GM23248 (cell line): ENCODE measurements around the gene ARMH4. TPM values are rescaled to one million over a fixed set of nuclear protein-coding genes. Genes with fewer than 3 reads are reported as not detected.
"Not testable (repeated sequence)": the region's sequence is repeated elsewhere in the genome, so short reads cannot be mapped to it uniquely, and the experiment has no call there.

Source experiments
- DNase-seq: peaks from one replicate; pipeline ENCODE4 v3.0.0-alpha.2; 2015
- H2AFZ ChIP-seq: fragments of 200-600 bp; sonication (generic); 2 replicates; pipeline ENCODE4 v1.6.1; 2016; ENCODE audit warnings: antibody characterized with exemption
- H3F3A ChIP-seq: fragments of 200-600 bp; sonication (generic); 2 replicates; pipeline ENCODE4 v1.6.1; 2016; ENCODE audit warnings: mild to moderate bottlenecking, antibody characterized with exemption, mixed run types; ENCODE audit not compliant: insufficient read depth
- H3K27ac ChIP-seq: fragments of 200-600 bp; sonication (generic); 2 replicates; pipeline ENCODE4 v1.5.1; 2016; ENCODE audit warnings: mild to moderate bottlenecking
- H3K27me3 ChIP-seq: fragments of 200-600 bp; sonication (generic); replicated peaks from 2 replicates; pipeline ENCODE4 v1.6.1; 2016; ENCODE audit warnings: mild to moderate bottlenecking; ENCODE audit not compliant: insufficient read depth
- H3K36me3 ChIP-seq: fragments of 200-600 bp; sonication (generic); 2 replicates; pipeline ENCODE4 v1.6.1; 2016; ENCODE audit warnings: low read depth, mild to moderate bottlenecking
- H3K4me1 ChIP-seq: fragments of 200-600 bp; sonication (generic); 2 replicates; pipeline ENCODE4 v1.6.1; 2016; ENCODE audit warnings: mild to moderate bottlenecking; ENCODE audit not compliant: insufficient read depth
- H3K4me2 ChIP-seq: fragments of 200-600 bp; sonication (generic); one replicate; pipeline ENCODE4 v1.6.1; 2016; ENCODE audit warnings: mild to moderate bottlenecking; ENCODE audit not compliant: unreplicated experiment
- H3K4me3 ChIP-seq: fragments of 200-600 bp; sonication (generic); 2 replicates; pipeline ENCODE4 v1.5.1; 2016; ENCODE audit warnings: mild to moderate bottlenecking
- H3K79me2 ChIP-seq: fragments of 200-600 bp; sonication (generic); 2 replicates; pipeline ENCODE4 v1.6.1; 2016; ENCODE audit warnings: mild to moderate bottlenecking; ENCODE audit not compliant: insufficient read depth
- H3K9ac ChIP-seq: fragments of 200-600 bp; sonication (generic); 2 replicates; pipeline ENCODE4 v1.6.1; 2016; ENCODE audit warnings: mild to moderate bottlenecking
- H3K9me2 ChIP-seq: fragments of 200-600 bp; sonication (generic); 2 replicates; pipeline ENCODE4 v1.6.1; 2016; ENCODE audit warnings: mixed run types, mild to moderate bottlenecking, moderate library complexity; ENCODE audit not compliant: insufficient read depth
- H3K9me3 ChIP-seq: fragments of 200-600 bp; sonication (generic); one replicate; pipeline ENCODE4 v1.6.1; 2017; ENCODE audit warnings: low read depth
- H4K20me1 ChIP-seq: fragments of 200-600 bp; sonication (generic); 2 replicates; pipeline ENCODE4 v1.6.0; 2016; ENCODE audit not compliant: insufficient read depth
- EZH2 ChIP-seq: fragments of 200-600 bp; sonication (generic); IDR thresholded peaks from 2 replicates; pipeline ENCODE4 v1.6.1; 2018; ENCODE audit warnings: antibody characterized with exemption, mild to moderate bottlenecking; ENCODE audit not compliant: insufficient read depth, poor library complexity, severe bottlenecking
- EZH2phosphoT487 ChIP-seq: fragments of 200-600 bp; sonication (generic); IDR thresholded peaks from 2 replicates; pipeline ENCODE4 v1.6.1; 2018; ENCODE audit warnings: antibody characterized with exemption, moderate library complexity, mild to moderate bottlenecking, low read depth; ENCODE audit not compliant: insufficient read depth
- WGBS, 2 experiments: methylation state at CpG; one replicate each; pipeline ENCODE4 v1.1.6; 2015 to 2017; ENCODE audit warnings: low lambda C conversion rate in 2 of 2, low coverage in 1 of 2; ENCODE audit errors: missing lambda C conversion rate in 2 of 2; 5-methylcytosine and 5-hydroxymethylcytosine counted together
- in situ Hi-C: fragments of 300-500 bp; cut with MboI; formaldehyde crosslinking; loops from 2 replicates; pipeline ENCODE4 v1.15.0; 2020
- polyA plus RNA-seq: library from polyadenylated mRNA; unstranded; fragments of >200 nt; fragmentation: Nextera tagmentation; extraction: Ambion mirVana; gene quantifications from 2 replicates; pipeline ENCODE4 v1.2.1, GENCODE V29; 2016
- total RNA-seq: library from RNA; depleted of rRNA; stranded (reverse); fragments of >200 nt; shearing (Covaris generic); gene quantifications from 2 replicates; pipeline ENCODE4 v1.2.3, GENCODE V29; 2014

Gene ARMH4
- total and polyA plus RNA-seq, 2 experiments from 2014 or later: 2.9 to 8.7 TPM

GRCh38 chr14:58133739-58134138, 18.3 kb downstream of the ARMH4 start:
- in situ Hi-C loops: no loop called here
- Histone ChIP-seq H4K20me1 (no peaks in the 10 kb centered on the region), H3K9me3 (no peaks in the 10 kb centered on the region), H3K79me2 (no peaks in the 10 kb centered on the region), H2AFZ (no peak overlapping the region), H3K27me3 (no peaks in the 10 kb centered on the region), H3K4me3 (no peak overlapping the region), H3K9me2 (no peaks in the 10 kb centered on the region), H3K36me3 (no peaks in the 10 kb centered on the region), H3K9ac (no peak overlapping the region), H3F3A (peaks cover 14% of the 10 kb centered on the region; the same call in 1 of the 2 replicates), H3K4me1 (peaks cover 18% of the 10 kb centered on the region), H3K27ac (no peak overlapping the region), H3K4me2 (no peak overlapping the region)
- TF ChIP-seq EZH2phosphoT487 (no peak), EZH2 (no peak)
- peak; percentile 76 for DNase-seq
- WGBS, 2 experiments: 71 to 80% methylated on average over 1 of the region's 1 CpG

GRCh38 chr14:58131386-58131785, 20.6 kb downstream of the ARMH4 start:
- no peaks in the 10 kb centered on the region for H3K36me3 ChIP-seq
- no peaks in the 10 kb centered on the region for H4K20me1 ChIP-seq
- H3K4me1 ChIP-seq: peaks cover 18% of the 10 kb centered on the region
- H3K4me2 ChIP-seq: no peak overlapping the region
- 53 to 70% methylated on average over 1 of the region's 1 CpG for WGBS, 2 experiments
- no peaks in the 10 kb centered on the region for H3K27me3 ChIP-seq
- no peak overlapping the region for H2AFZ ChIP-seq
- H3F3A ChIP-seq: peaks cover 14% of the 10 kb centered on the region; the same call in 1 of the 2 replicates
- H3K9me3 ChIP-seq: no peaks in the 10 kb centered on the region
- H3K9ac ChIP-seq: no peak overlapping the region
- TF ChIP-seq EZH2 (no peak), EZH2phosphoT487 (no peak)
- no peak overlapping the region for H3K27ac ChIP-seq
- H3K4me3 ChIP-seq: no peak overlapping the region
- no peaks in the 10 kb centered on the region for H3K9me2 ChIP-seq
- H3K79me2 ChIP-seq: no peaks in the 10 kb centered on the region
- peak; percentile 27 for DNase-seq
- in situ Hi-C loops: no loop called here

- Histone ChIP-seq H3K4me2 (no peak overlapping the region), H3K27me3 (no peaks in the 10 kb centered on the region), H3K9me2 (no peaks in the 10 kb centered on the region), H3K36me3 (no peaks in the 10 kb centered on the region), H3K79me2 (no peaks in the 10 kb centered on the region), H3K27ac (no peak overlapping the region), H3K9me3 (no peaks in the 10 kb centered on the region), H3K4me1 (peaks cover 18% of the 10 kb centered on the region), H3K9ac (no peak overlapping the region), H4K20me1 (no peaks in the 10 kb centered on the region), H3K4me3 (no peak overlapping the region), H2AFZ (no peak overlapping the region), H3F3A (peaks cover 14% of the 10 kb centered on the region; the same call in 1 of the 2 replicates)
- TF ChIP-seq EZH2 (no peak), EZH2phosphoT487 (no peak)
- WGBS, 2 experiments: 67 to 68% methylated on average over 4 of the region's 4 CpGs
- no peak for DNase-seq
- in situ Hi-C loops: no loop called here
These were observed 21.8 kb downstream of the ARMH4 start for GRCh38 chr14:58130116-58130782.

GRCh38 chr14:58129208-58129607, 22.8 kb downstream of the ARMH4 start:
- H3K79me2 ChIP-seq: no peaks in the 10 kb centered on the region
- DNase-seq: peak; percentile 12
- no peaks in the 10 kb centered on the region for H3K9me3 ChIP-seq
- no peaks in the 10 kb centered on the region for H3K27me3 ChIP-seq
- H3K4me3 ChIP-seq: no peak overlapping the region
- TF ChIP-seq EZH2 (no peak), EZH2phosphoT487 (no peak)
- H3K4me2 ChIP-seq: no peak overlapping the region
- WGBS, 2 experiments: 95% methylated on average over 4 of the region's 4 CpGs
- in situ Hi-C loops: no loop called here
- H3K9ac ChIP-seq: no peak overlapping the region
- H2AFZ ChIP-seq: no peak overlapping the region
- H3F3A ChIP-seq: peaks cover 13% of the 10 kb centered on the region; the same call in 1 of the 2 replicates
- H3K4me1 ChIP-seq: peaks cover 18% of the 10 kb centered on the region
- no peaks in the 10 kb centered on the region for H4K20me1 ChIP-seq
- H3K36me3 ChIP-seq: no peaks in the 10 kb centered on the region
- no peaks in the 10 kb centered on the region for H3K9me2 ChIP-seq
- H3K27ac ChIP-seq: no peak overlapping the region

GRCh38 chr14:58128416-58128815, 23.6 kb downstream of the ARMH4 start:
- no peak overlapping the region for H3K4me3 ChIP-seq
- in situ Hi-C loops: no loop called here
- DNase-seq: no peak
- H3K9ac ChIP-seq: no peak overlapping the region
- H3F3A ChIP-seq: peaks cover 10% of the 10 kb centered on the region; the same call in 1 of the 2 replicates
- H3K9me3 ChIP-seq: no peaks in the 10 kb centered on the region
- H3K27me3 ChIP-seq: no peaks in the 10 kb centered on the region
- H4K20me1 ChIP-seq: no peaks in the 10 kb centered on the region
- no peak overlapping the region for H3K27ac ChIP-seq
- no peaks in the 10 kb centered on the region for H3K79me2 ChIP-seq
- no peak overlapping the region for H3K4me2 ChIP-seq
- H3K9me2 ChIP-seq: no peaks in the 10 kb centered on the region
- no peaks in the 10 kb centered on the region for H3K36me3 ChIP-seq
- 81 to 92% methylated on average over 2 of the region's 2 CpGs for WGBS, 2 experiments
- H2AFZ ChIP-seq: no peak overlapping the region
- H3K4me1 ChIP-seq: peaks cover 11% of the 10 kb centered on the region
- TF ChIP-seq EZH2 (no peak), EZH2phosphoT487 (no peak)

- DNase-seq, H3K4me2 ChIP-seq, H3K79me2 ChIP-seq, H3K9me2 ChIP-seq, H3K4me1 ChIP-seq, H4K20me1 ChIP-seq, H3F3A ChIP-seq, H2AFZ ChIP-seq, H3K9ac ChIP-seq, H3K36me3 ChIP-seq, in situ Hi-C loops, H3K4me3 ChIP-seq, H3K9me3 ChIP-seq, H3K27ac ChIP-seq, H3K27me3 ChIP-seq: not testable (repeated sequence)
- 84 to 92% methylated on average over 6 of the region's 6 CpGs for WGBS, 2 experiments
These were observed 29.5 kb downstream of the ARMH4 start for GRCh38 chr14:58122546-58122945.
